NCI-H1930 (cell line): Measurements from ENCODE around the gene ZNG1C.
"Not testable (repeated sequence)": the region's sequence is repeated elsewhere in the genome, so short reads cannot be mapped to it uniquely, and the experiment has no call there.

Experiments
- DNase-seq, 2 experiments: peaks; one replicate each; lab custom pipeline; 2025; lab: John Stamatoyannopoulos, UW

ZNG1C gene

DNA sequence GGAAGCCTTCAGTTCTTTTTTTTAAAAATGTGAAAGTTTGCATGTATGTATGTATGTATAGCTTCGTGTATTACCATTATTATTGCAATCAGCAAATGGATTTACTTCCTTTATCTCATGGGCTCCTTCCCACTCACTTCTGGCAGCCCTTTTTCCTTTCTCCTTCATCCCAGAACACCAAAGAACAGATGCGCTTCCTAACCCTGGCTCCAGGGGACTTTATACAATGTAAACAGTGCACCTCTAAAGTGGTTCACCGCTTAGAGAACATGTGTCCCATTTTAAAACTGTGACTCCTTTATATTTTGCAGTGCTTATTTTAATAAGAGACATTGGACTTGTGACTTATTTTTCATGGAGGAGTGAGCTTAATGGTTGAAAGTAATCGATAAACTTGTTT, 101.5 kb downstream of the ZNG1C start:
- not testable (repeated sequence) for DNase-seq

- not testable (repeated sequence) for DNase-seq
Measured at GRCh38 chr9:68343992-68344391, 102.2 kb downstream of the ZNG1C start.
